ENCODE measurements around the gene P2RY11. TPM values are rescaled to one million over a fixed set of nuclear protein-coding genes. Genes with fewer than 3 reads are reported as not detected.
A peak's percentile ranks its signal among the peaks of the same experiment; 100 is the strongest.

P2RY11 gene
- total and polyA plus RNA-seq, 4 donors, result 2.8 to 25.2 (median 12.1) TPM

DNA sequence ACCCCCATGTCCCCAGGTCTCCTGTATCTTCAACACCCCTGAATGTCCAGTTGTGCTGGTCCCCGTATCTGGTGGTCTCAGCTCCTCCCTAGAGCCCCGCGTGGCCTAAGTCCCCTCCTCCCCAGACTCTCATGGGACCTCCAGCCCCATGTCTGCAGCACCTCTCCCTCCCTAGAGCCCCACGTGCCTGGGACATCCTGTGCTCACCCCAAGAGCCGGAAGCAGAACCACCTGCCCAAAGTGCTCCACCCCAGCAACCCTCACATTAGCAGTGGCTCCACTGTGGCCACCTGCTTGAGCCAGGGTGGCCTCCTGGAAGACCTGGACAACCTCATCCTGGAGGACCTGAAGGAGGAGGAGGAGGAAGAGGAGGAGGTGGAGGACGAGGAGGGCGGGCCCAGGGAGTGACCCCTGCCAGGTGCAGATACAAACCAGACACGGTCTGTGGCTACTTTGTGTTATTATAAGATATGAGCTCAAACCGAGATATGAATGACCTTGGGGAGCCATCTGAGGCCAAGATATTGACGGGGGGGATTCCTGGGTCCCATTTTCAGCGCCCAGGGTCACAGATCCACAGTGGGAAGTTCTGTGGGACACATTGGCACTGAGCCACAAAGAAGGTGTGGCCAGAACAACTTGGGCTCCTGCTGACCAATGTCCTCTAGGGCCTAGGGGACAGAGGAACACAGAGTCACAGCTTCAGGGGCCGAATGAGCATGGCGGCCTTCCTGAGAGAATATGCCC, 19.4 kb upstream of the P2RY11 start:
- H3K4me1 ChIP-seq (ENCODE audit: control insufficient read depth, insufficient read depth, low read length), result peaks cover 14% of the 10 kb centered on the region
- H3K27me3 ChIP-seq (ENCODE audit: control insufficient read depth, insufficient read depth, low read length), result no peaks in the 10 kb centered on the region
- H3K9me3 ChIP-seq (ENCODE audit: control insufficient read depth, insufficient read depth, low read length), result no peaks in the 10 kb centered on the region
- DNase-seq (ENCODE audit: low read depth in 4 of 6, low spot score in 6 of 6), result no peak
- WGBS (ENCODE audit: insufficient coverage), result 84% methylated on average over 11 of the region's 13 CpGs
- H3K4me3 ChIP-seq (ENCODE audit: low read depth, low read length), result no peak overlapping the region
- H3K27ac ChIP-seq (ENCODE audit: low read depth, low read length), result no peak overlapping the region
- H3K36me3 ChIP-seq (ENCODE audit: control insufficient read depth, insufficient read depth, low read length), result peaks cover 37% of the 10 kb centered on the region

DNA sequence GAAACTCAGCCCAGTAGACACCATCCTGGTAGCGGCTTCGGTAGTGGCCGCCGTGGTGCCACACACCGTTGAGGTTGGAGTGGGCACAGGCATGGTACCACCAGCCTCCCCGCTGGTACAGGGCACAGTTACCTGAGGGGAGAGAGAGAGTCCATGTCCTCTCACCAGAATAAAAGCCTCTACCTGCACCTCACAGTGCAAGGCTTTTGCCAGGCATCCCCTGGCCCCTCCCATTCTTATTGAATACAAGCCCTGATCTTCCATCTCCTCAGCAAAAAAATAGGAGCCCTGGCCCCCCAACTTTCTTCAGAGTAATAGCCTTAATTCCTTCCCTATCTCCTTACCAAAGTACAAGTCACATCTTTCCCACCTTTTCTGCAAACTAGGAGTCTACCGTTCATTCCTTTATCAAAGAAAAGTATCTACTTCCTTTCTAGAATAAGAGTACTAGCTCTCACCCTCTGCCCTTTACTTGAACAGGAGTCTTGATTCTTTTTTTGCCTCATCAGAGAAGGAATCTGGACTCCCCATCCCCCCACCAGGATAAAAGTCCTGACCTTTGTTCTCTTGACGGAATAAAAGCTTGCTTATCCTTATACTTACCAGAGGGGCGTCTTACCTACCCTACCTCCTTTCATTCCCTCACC, 18.7 kb upstream of the P2RY11 start:
- DNase-seq (ENCODE audit: low read depth in 4 of 6, low spot score in 6 of 6), result no peak
- 66% methylated on average over 5 of the region's 9 CpGs for WGBS (ENCODE audit: insufficient coverage)
- Histone ChIP-seq H3K4me1 (ENCODE audit: control insufficient read depth, insufficient read depth, low read length) (peaks cover 14% of the 10 kb centered on the region), H3K27me3 (ENCODE audit: control insufficient read depth, insufficient read depth, low read length) (no peaks in the 10 kb centered on the region), H3K36me3 (ENCODE audit: control insufficient read depth, insufficient read depth, low read length) (peaks cover 37% of the 10 kb centered on the region), H3K4me3 (ENCODE audit: low read depth, low read length) (no peak overlapping the region), H3K27ac (ENCODE audit: low read depth, low read length) (no peak overlapping the region), H3K9me3 (ENCODE audit: control insufficient read depth, insufficient read depth, low read length) (no peaks in the 10 kb centered on the region)

DNA sequence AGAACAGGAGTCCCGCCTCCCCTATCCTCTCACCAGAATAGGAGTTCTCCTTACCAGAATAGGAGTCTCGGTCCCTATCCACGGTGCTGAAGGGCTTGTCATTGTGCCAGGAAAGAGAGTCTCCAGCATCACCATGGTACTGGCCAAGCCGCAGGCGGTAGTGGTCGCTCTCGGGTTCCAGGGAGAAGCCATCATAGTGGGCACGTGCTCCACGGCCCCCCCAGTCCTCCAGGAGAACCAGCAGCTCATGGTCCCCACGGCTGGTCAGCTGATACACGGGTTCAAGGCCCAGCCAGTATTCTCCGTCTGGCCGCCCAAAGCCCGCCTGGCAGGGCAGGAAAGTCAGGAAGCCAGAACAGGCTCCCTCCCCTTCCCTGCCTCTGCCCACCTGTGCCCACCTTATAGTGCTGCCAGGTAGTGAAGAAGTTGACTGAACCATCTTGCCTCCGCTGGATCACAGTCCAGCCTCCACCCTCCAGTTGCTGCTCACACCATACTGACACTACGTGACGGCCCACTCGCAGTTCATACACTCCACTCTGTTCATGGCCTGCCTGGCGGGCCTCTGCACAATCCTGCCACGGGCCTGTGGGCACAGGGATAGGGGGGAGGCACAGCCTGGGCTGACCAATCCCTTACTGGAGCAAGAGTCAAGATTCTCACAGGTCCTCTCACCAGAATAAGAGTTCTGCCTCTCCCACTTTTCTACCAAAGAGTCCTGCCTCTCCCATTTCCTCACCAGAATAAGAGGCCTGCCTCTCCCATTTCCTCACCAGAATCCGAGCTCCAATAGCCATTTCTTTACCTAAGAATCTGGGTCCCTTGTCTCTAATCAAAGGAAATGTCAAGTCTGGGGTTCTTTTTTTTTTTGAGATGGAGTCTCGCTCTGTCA, 18.0 kb upstream of the P2RY11 start:
- Histone ChIP-seq H3K27me3 (ENCODE audit: control insufficient read depth, insufficient read depth, low read length) (no peaks in the 10 kb centered on the region), H3K9me3 (ENCODE audit: control insufficient read depth, insufficient read depth, low read length) (no peaks in the 10 kb centered on the region), H3K36me3 (ENCODE audit: control insufficient read depth, insufficient read depth, low read length) (peaks cover 37% of the 10 kb centered on the region), H3K4me3 (ENCODE audit: low read depth, low read length) (no peak overlapping the region), H3K4me1 (ENCODE audit: control insufficient read depth, insufficient read depth, low read length) (peaks cover 14% of the 10 kb centered on the region), H3K27ac (ENCODE audit: low read depth, low read length) (no peak overlapping the region)
- no peak for DNase-seq (ENCODE audit: low read depth in 4 of 6, low spot score in 6 of 6)
- WGBS (ENCODE audit: insufficient coverage), result 75% methylated on average over 15 of the region's 22 CpGs

DNA sequence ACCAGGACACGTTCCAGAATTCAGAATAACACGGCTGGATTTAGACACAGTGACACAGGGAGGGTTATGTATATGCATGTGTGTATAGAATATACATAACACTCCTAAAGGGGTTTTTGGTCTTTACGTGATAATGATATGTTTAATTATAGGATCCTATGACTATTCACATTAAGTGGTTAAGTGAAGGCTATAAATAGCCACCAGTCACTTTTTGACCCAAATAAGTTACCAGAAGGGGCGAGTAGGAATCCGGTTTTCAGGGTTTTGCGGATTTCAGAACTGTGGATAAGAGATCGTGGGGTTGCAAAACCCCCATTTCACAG, 15.9 kb upstream of the P2RY11 start:
- no peaks in the 10 kb centered on the region for H3K27me3 ChIP-seq (ENCODE audit: control insufficient read depth, insufficient read depth, low read length)
- WGBS (ENCODE audit: insufficient coverage), result 19% methylated on average over 4 of the region's 7 CpGs
- peaks cover 14% of the 10 kb centered on the region for H3K4me1 ChIP-seq (ENCODE audit: control insufficient read depth, insufficient read depth, low read length)
- peak overlapping the region; percentile 71 for H3K27ac ChIP-seq (ENCODE audit: low read depth, low read length)
- no peak for DNase-seq (ENCODE audit: low read depth in 4 of 6, low spot score in 6 of 6)
- H3K36me3 ChIP-seq (ENCODE audit: control insufficient read depth, insufficient read depth, low read length), result peaks cover 25% of the 10 kb centered on the region
- peak overlapping the region; percentile 37 for H3K4me3 ChIP-seq (ENCODE audit: low read depth, low read length)
- no peaks in the 10 kb centered on the region for H3K9me3 ChIP-seq (ENCODE audit: control insufficient read depth, insufficient read depth, low read length)

DNA sequence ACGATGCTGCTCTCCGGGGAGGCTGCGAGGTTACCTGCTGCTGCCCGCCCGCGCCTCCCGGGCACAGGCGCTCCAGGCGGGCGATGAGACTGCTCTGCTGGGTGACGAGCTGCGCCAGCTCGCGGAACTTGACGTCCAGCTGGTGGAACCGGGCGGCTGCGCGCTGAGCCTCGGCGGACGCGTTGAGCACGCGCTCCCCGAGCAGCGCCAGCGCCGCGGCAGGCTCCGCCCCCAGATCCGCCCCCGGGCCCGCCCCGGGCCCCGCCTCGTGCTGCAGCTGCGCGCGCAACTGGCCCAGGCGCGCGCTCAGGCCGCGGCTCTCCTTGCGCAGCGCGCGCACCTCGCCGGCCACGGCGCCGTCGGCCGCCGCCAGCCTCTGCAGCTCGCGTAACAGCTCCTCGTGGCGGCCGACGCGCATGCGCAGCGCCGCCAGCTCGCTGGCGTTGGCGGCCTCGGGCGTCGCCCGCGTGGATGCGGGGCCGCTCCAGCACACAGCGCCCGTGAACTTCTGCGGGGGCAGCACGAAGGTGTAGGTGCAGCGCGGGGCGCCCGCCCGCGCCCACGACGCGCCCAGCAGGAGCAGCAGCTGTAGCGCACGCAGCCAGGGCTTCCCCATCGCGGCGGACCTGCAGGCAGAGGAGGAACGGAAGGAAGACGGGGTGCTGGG, 15.4 kb upstream of the P2RY11 start:
- H3K9me3 ChIP-seq (ENCODE audit: control insufficient read depth, insufficient read depth, low read length), result no peaks in the 10 kb centered on the region
- under 1% methylated on average over 97 of the region's 97 CpGs for WGBS (ENCODE audit: insufficient coverage)

DNA sequence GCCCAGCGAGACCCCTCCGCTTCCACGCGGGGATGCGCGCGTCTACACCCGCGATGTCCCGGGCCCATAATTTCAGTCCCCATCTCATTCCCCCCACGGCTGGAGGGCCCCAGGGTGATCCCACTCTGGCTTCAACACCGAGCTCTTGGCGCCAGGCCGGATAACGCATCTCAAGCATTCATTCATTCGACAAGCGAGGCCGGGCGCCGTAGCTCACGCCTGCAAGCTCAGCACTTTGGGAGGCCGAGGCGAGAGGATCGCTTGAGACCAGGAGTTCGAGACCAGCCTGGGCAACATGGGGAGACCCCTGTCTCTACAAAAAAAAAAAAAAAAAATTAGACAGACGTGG, 14.9 kb upstream of the P2RY11 start:
- Histone ChIP-seq H3K27ac (ENCODE audit: low read depth, low read length) (no peak overlapping the region), H3K4me3 (ENCODE audit: low read depth, low read length) (peak overlapping the region; percentile 41), H3K9me3 (ENCODE audit: control insufficient read depth, insufficient read depth, low read length) (no peaks in the 10 kb centered on the region), H3K36me3 (ENCODE audit: control insufficient read depth, insufficient read depth, low read length) (peaks cover 18% of the 10 kb centered on the region), H3K4me1 (ENCODE audit: control insufficient read depth, insufficient read depth, low read length) (peaks cover 14% of the 10 kb centered on the region), H3K27me3 (ENCODE audit: control insufficient read depth, insufficient read depth, low read length) (no peaks in the 10 kb centered on the region)
- WGBS (ENCODE audit: insufficient coverage), result 33% methylated on average over 25 of the region's 26 CpGs
- DNase-seq (ENCODE audit: low read depth in 4 of 6, low spot score in 6 of 6), result no peak

More for the DNA sequence above, 15.4 kb upstream of the P2RY11 start:
- peak overlapping the region; percentile 41 for H3K4me3 ChIP-seq (ENCODE audit: low read depth, low read length)
- peak; percentile 76 to 97 (median 86) for DNase-seq (ENCODE audit: low read depth in 4 of 6, low spot score in 6 of 6)
- no peaks in the 10 kb centered on the region for H3K27me3 ChIP-seq (ENCODE audit: control insufficient read depth, insufficient read depth, low read length)
- peak overlapping the region; percentile 71 for H3K27ac ChIP-seq (ENCODE audit: low read depth, low read length)
- H3K36me3 ChIP-seq (ENCODE audit: control insufficient read depth, insufficient read depth, low read length), result peaks cover 23% of the 10 kb centered on the region
- H3K4me1 ChIP-seq (ENCODE audit: control insufficient read depth, insufficient read depth, low read length), result peaks cover 14% of the 10 kb centered on the region

DNA sequence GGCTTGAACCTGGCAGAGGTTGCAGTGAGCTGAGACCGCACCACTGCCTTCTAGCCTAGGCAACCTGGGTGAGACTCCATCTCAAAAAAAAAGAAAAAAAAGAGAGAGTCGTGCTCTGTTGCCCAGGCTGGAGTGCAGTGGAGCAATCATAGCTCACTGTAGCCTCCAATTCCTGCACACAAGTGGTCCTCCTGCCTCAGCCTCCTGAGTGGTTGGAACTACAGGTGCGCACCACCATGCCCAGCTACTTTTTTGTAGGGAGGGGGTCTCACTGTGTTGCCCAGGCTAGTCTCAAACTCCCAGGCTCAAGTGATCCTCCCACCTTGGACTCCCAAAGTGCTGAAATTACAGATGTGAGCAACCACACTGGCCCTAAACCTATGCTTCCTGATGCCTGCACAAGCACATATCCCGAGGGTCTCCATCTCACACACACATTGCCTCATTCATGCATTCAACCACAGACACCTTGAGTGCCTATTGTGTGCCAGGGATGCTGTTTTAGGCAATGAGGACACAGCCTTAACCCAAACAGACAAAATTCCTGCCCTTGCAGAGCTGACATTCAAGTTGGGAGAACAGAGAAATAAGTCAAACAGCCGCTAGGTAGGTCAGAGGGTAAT, 11.2 kb upstream of the P2RY11 start:
- 87% methylated on average over 3 of the region's 5 CpGs for WGBS (ENCODE audit: insufficient coverage)
- no peaks in the 10 kb centered on the region for H3K9me3 ChIP-seq (ENCODE audit: control insufficient read depth, insufficient read depth, low read length)
- H3K27ac ChIP-seq (ENCODE audit: low read depth, low read length), result no peak overlapping the region
- no peak for DNase-seq (ENCODE audit: low read depth in 4 of 6, low spot score in 6 of 6)
- no peaks in the 10 kb centered on the region for H3K36me3 ChIP-seq (ENCODE audit: control insufficient read depth, insufficient read depth, low read length)
- no peaks in the 10 kb centered on the region for H3K27me3 ChIP-seq (ENCODE audit: control insufficient read depth, insufficient read depth, low read length)
- no peak overlapping the region for H3K4me3 ChIP-seq (ENCODE audit: low read depth, low read length)
- peaks cover 14% of the 10 kb centered on the region for H3K4me1 ChIP-seq (ENCODE audit: control insufficient read depth, insufficient read depth, low read length)

DNA sequence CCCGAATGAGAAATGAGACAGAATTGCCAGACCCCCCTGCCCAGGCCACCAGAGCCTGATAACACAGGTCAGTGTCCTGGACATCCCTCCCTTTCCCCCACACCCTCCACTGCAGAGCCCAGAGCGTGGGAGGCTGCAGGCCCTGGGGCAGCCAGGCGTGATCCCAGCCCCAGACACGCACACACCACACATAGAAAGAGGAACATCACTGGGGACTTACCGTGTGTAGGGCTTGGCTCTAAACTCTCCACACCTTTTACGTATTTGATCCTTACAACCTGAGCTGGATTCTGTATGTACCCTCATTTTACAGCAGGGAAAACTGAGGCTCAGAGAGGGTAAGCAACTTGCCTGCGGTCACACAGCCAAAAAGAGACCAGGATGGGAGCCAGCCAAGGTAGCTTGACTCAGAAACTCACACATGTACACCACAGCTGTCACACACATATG, 8.7 kb upstream of the P2RY11 start:
- H3K27ac ChIP-seq (ENCODE audit: low read depth, low read length), result no peak overlapping the region
- no peaks in the 10 kb centered on the region for H3K9me3 ChIP-seq (ENCODE audit: control insufficient read depth, insufficient read depth, low read length)
- DNase-seq (ENCODE audit: low read depth in 4 of 6, low spot score in 6 of 6), result no peak
- no peaks in the 10 kb centered on the region for H3K27me3 ChIP-seq (ENCODE audit: control insufficient read depth, insufficient read depth, low read length)
- WGBS (ENCODE audit: insufficient coverage), result 83% methylated on average over 6 of the region's 7 CpGs
- H3K4me3 ChIP-seq (ENCODE audit: low read depth, low read length), result no peak overlapping the region
- peaks cover 6% of the 10 kb centered on the region for H3K36me3 ChIP-seq (ENCODE audit: control insufficient read depth, insufficient read depth, low read length)
- peaks cover 18% of the 10 kb centered on the region for H3K4me1 ChIP-seq (ENCODE audit: control insufficient read depth, insufficient read depth, low read length)

DNA sequence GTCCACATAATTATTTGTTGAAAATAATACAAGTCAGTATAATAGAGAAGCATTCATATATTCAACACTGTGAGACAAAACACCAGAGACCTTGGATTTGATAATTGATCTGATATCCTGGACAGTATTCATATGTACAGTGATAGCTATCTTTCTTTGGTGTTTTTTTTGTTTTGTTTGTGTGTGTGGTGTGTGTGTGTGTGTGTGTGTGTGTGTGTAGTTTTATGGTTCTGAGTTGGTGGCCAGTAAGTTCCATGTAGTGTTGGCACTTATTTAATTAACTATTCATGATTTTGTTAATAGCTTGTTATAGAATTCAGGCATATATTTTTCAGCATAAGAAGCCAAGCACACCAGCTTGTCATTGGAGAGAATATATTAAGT, 7.4 kb upstream of the P2RY11 start:
- Histone ChIP-seq H3K27ac (ENCODE audit: low read depth, low read length) (no peak overlapping the region), H3K27me3 (ENCODE audit: control insufficient read depth, insufficient read depth, low read length) (no peaks in the 10 kb centered on the region), H3K4me3 (ENCODE audit: low read depth, low read length) (no peak overlapping the region), H3K4me1 (ENCODE audit: control insufficient read depth, insufficient read depth, low read length) (peaks cover 18% of the 10 kb centered on the region), H3K9me3 (ENCODE audit: control insufficient read depth, insufficient read depth, low read length) (no peaks in the 10 kb centered on the region), H3K36me3 (ENCODE audit: control insufficient read depth, insufficient read depth, low read length) (peaks cover 19% of the 10 kb centered on the region)
- DNase-seq (ENCODE audit: low read depth in 4 of 6, low spot score in 6 of 6), result no peak
